Measurements from ENCODE around the gene CNGA4.

GRCh38 chr11:6240139-6240538 is 1.2 kb downstream of the CNGA4 start:
- no peak for TF ChIP-seq CTCF (conservative IDR thresholded peaks at IDR 0.05)
- TF ChIP-seq ZFX (IDR thresholded peaks at IDR 0.05) = no peak
